Measurements from ENCODE around the gene LMNB1. TPM values are rescaled to one million over a fixed set of nuclear protein-coding genes. Genes with fewer than 3 reads are reported as not detected.
"Not testable (repeated sequence)": the region's sequence is repeated elsewhere in the genome, so short reads cannot be mapped to it uniquely, and the experiment has no call there.

Gene LMNB1
- total RNA-seq, 1 donor from 2014 or later, result 69.8 TPM

GRCh38 chr5:126808521-126808988 lies 31.6 kb downstream of the LMNB1 start:
- peak; percentile 72 for TF ChIP-seq CTCF (IDR thresholded peaks at IDR 0.05; ENCODE audit: unreplicated experiment)
- Mint-ChIP-seq H3K36me3 (ENCODE audit: low read depth, unreplicated experiment) (peaks cover 3% of the 10 kb centered on the region), H3K4me1 (ENCODE audit: unreplicated experiment) (peaks cover 6% of the 10 kb centered on the region), H3K27me3 (ENCODE audit: unreplicated experiment) (no peaks in the 10 kb centered on the region), H3K27ac (ENCODE audit: unreplicated experiment) (no peak overlapping the region), H3K4me3 (ENCODE audit: unreplicated experiment) (no peak overlapping the region), H3K9me3 (ENCODE audit: unreplicated experiment) (no peaks in the 10 kb centered on the region)
- no peak for DNase-seq (ENCODE audit: low spot score)

- peaks cover 3% of the 10 kb centered on the region for H3K36me3 Mint-ChIP-seq (ENCODE audit: low read depth, unreplicated experiment)
- DNase-seq (ENCODE audit: low spot score), result no peak
- TF ChIP-seq CTCF (IDR thresholded peaks at IDR 0.05; ENCODE audit: unreplicated experiment), result no peak
- H3K4me3 Mint-ChIP-seq (ENCODE audit: unreplicated experiment), result no peak overlapping the region
- peaks cover 6% of the 10 kb centered on the region for H3K4me1 Mint-ChIP-seq (ENCODE audit: unreplicated experiment)
- H3K9me3 Mint-ChIP-seq (ENCODE audit: unreplicated experiment), result no peaks in the 10 kb centered on the region
- no peak overlapping the region for H3K27ac Mint-ChIP-seq (ENCODE audit: unreplicated experiment)
- H3K27me3 Mint-ChIP-seq (ENCODE audit: unreplicated experiment), result no peaks in the 10 kb centered on the region
Observed at GRCh38 chr5:126809916-126810315, 33.0 kb downstream of the LMNB1 start.

- Mint-ChIP-seq H3K9me3 (ENCODE audit: unreplicated experiment) (no peaks in the 10 kb centered on the region), H3K27ac (ENCODE audit: unreplicated experiment) (peak overlapping the region; percentile 1), H3K4me3 (ENCODE audit: unreplicated experiment) (no peak overlapping the region), H3K27me3 (ENCODE audit: unreplicated experiment) (no peaks in the 10 kb centered on the region), H3K36me3 (ENCODE audit: low read depth, unreplicated experiment) (peaks cover 3% of the 10 kb centered on the region), H3K4me1 (ENCODE audit: unreplicated experiment) (peaks cover 6% of the 10 kb centered on the region)
- DNase-seq (ENCODE audit: low spot score), result no peak
- TF ChIP-seq CTCF (IDR thresholded peaks at IDR 0.05; ENCODE audit: unreplicated experiment), result no peak
Observed at GRCh38 chr5:126810596-126811380, 33.9 kb downstream of the LMNB1 start.

GRCh38 chr5:126811515-126812198 lies 34.7 kb downstream of the LMNB1 start:
- Mint-ChIP-seq H3K27me3 (ENCODE audit: unreplicated experiment) (no peaks in the 10 kb centered on the region), H3K36me3 (ENCODE audit: low read depth, unreplicated experiment) (no peaks in the 10 kb centered on the region), H3K4me3 (ENCODE audit: unreplicated experiment) (no peak overlapping the region), H3K27ac (ENCODE audit: unreplicated experiment) (peak overlapping the region; percentile 74), H3K9me3 (ENCODE audit: unreplicated experiment) (no peaks in the 10 kb centered on the region), H3K4me1 (ENCODE audit: unreplicated experiment) (peaks cover 6% of the 10 kb centered on the region)
- TF ChIP-seq CTCF (IDR thresholded peaks at IDR 0.05; ENCODE audit: unreplicated experiment), result no peak
- DNase-seq (ENCODE audit: low spot score), result no peak

GRCh38 chr5:126812199-126812570 lies 35.2 kb downstream of the LMNB1 start:
- no peak overlapping the region for H3K27ac Mint-ChIP-seq (ENCODE audit: unreplicated experiment)

GRCh38 chr5:126813799-126814198 lies 36.9 kb downstream of the LMNB1 start:
- not testable (repeated sequence) for H3K9me3 Mint-ChIP-seq (ENCODE audit: unreplicated experiment); H3K4me1 Mint-ChIP-seq (ENCODE audit: unreplicated experiment); H3K4me3 Mint-ChIP-seq (ENCODE audit: unreplicated experiment); H3K27ac Mint-ChIP-seq (ENCODE audit: unreplicated experiment); H3K36me3 Mint-ChIP-seq (ENCODE audit: low read depth, unreplicated experiment); DNase-seq (ENCODE audit: low spot score); H3K27me3 Mint-ChIP-seq (ENCODE audit: unreplicated experiment)

More at GRCh38 chr5:126812199-126812570, 35.2 kb downstream of the LMNB1 start:
- H3K9me3 Mint-ChIP-seq (ENCODE audit: unreplicated experiment), result no peaks in the 10 kb centered on the region
- H3K4me1 Mint-ChIP-seq (ENCODE audit: unreplicated experiment), result peaks cover 6% of the 10 kb centered on the region
- no peak for DNase-seq (ENCODE audit: low spot score)
- no peaks in the 10 kb centered on the region for H3K36me3 Mint-ChIP-seq (ENCODE audit: low read depth, unreplicated experiment)
- no peak overlapping the region for H3K4me3 Mint-ChIP-seq (ENCODE audit: unreplicated experiment)
- H3K27me3 Mint-ChIP-seq (ENCODE audit: unreplicated experiment), result no peaks in the 10 kb centered on the region
- TF ChIP-seq CTCF (IDR thresholded peaks at IDR 0.05; ENCODE audit: unreplicated experiment), result no peak

Data from endothelial cell (in vitro differentiated cells).